A673 (cell line): ENCODE data around the gene ACY1. TPM values are rescaled to one million over a fixed set of nuclear protein-coding genes. Genes with fewer than 3 reads are reported as not detected.

Source experiments
- BruUV-seq: library from RNA; stranded (reverse); fragments of 400-500 nt; replicated peaks from 2 replicates; lab custom pipeline; 2021; lab: Mats Ljungman, UMichigan
- CTCF ChIA-PET: fragments of 300-600 bp; sonication (Branson Sonifier 250); formaldehyde crosslinking; loops from one replicate; lab custom pipeline; 2022; ENCODE audit warnings: antibody characterized with exemption; lab: Charles Lee
- POLR2A ChIA-PET: fragments of 300-600 bp; sonication (Branson Sonifier 250); formaldehyde crosslinking; loops from one replicate; lab custom pipeline; 2022; ENCODE audit warnings: antibody characterized with exemption; ENCODE audit not compliant: low non-redundant PET; lab: Charles Lee
- DNase-seq: peaks from one replicate; pipeline ENCODE4 v3.0.0-alpha.2; 2015; ENCODE audit warnings: low spot score
- H3K27ac ChIP-seq: fragments of 200-600 bp; sonication (generic); 2 replicates; pipeline ENCODE4 v1.5.1; 2016; ENCODE audit warnings: mixed run types, low read depth, mild to moderate bottlenecking, mixed read lengths, antibody characterized with exemption, low read length; ENCODE audit not compliant: poor library complexity, severe bottlenecking
- H3K27me3 ChIP-seq: fragments of 200-600 bp; sonication (generic); replicated peaks from 2 replicates; pipeline ENCODE4 v1.6.1; 2017; ENCODE audit warnings: mixed run types, low read depth, mild to moderate bottlenecking, mixed read lengths, antibody characterized with exemption, low read length; ENCODE audit not compliant: insufficient read depth, poor library complexity
- H3K36me3 ChIP-seq: fragments of 200-600 bp; sonication (generic); 2 replicates; pipeline ENCODE4 v1.6.1; 2016; ENCODE audit warnings: mixed run types, mild to moderate bottlenecking, mixed read lengths, antibody characterized with exemption, low read length; ENCODE audit not compliant: insufficient read depth, poor library complexity, severe bottlenecking
- H3K4me1 ChIP-seq: fragments of 200-600 bp; sonication (generic); 2 replicates; pipeline ENCODE4 v1.6.1; 2017; ENCODE audit warnings: mixed run types, mild to moderate bottlenecking, mixed read lengths, antibody characterized with exemption, low read length; ENCODE audit not compliant: insufficient read depth, poor library complexity, severe bottlenecking
- H3K4me3 ChIP-seq: fragments of 200-600 bp; sonication (generic); 2 replicates; pipeline ENCODE4 v1.5.1; 2016; ENCODE audit warnings: low read depth, mixed run types, mild to moderate bottlenecking, mixed read lengths, low read length; ENCODE audit not compliant: poor library complexity, severe bottlenecking
- H3K9me3 ChIP-seq: fragments of 200-600 bp; sonication (generic); 2 replicates; pipeline ENCODE4 v1.6.1; 2016; ENCODE audit warnings: mixed run types, low read depth, mild to moderate bottlenecking, mixed read lengths, antibody characterized with exemption, low read length; ENCODE audit not compliant: poor library complexity, severe bottlenecking
- EZH2 ChIP-seq: fragments of 200-600 bp; sonication (generic); IDR thresholded peaks from 2 replicates; pipeline ENCODE4 v1.6.1; 2017; ENCODE audit warnings: borderline replicate concordance, low read depth, mild to moderate bottlenecking, mixed read lengths, antibody characterized with exemption, low read length; ENCODE audit not compliant: poor library complexity, severe bottlenecking
- intact Hi-C: fragments of 100-400 bp; cut with micrococcal nuclease; formaldehyde crosslinking; loops from one replicate; pipeline ENCODE4 v1.10.0; 2022; ENCODE audit not compliant: unreplicated experiment
- total RNA-seq: library from RNA; stranded (reverse); gene quantifications from 2 replicates; pipeline ENCODE4 v1.2.3, GENCODE V29; 2021
- TF ChIP-seq, protein P1 (sequence below): fragments of 300-800, 200-600 bp; sonication (generic); conservative IDR thresholded peaks from 2 replicates; pipeline ENCODE4 v1.5.1; 2017; ENCODE audit warnings: low read depth, mild to moderate bottlenecking, antibody characterized with exemption, low read length, moderate library complexity, mixed read lengths

Gene ACY1
- total RNA-seq, 1 experiment from 2014 or later = 6.4 TPM

DNA sequence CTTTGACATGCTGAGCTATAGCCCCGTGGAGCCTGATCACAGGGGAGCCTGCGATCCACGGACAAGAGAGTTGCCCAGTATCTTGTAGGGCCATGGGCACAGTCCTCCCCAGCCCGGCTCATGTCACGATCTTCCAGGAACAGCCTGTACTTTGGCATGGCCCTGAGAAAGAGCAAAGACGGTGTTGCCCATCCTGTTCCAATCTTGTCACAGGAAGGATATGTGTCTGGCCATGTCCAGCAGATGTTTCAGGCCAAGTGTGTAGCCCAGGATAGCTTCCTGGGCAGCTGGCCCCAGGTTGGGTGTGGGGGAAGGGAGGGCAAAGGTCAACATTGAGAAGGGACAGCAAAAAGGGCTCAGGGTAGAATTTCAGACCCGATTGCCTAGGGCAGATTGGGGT lies 29.4 kb downstream of the ACY1 start:
- Histone ChIP-seq H3K27ac (no peak overlapping the region), H3K36me3 (no peaks in the 10 kb centered on the region), H3K27me3 (no peaks in the 10 kb centered on the region), H3K4me1 (no peaks in the 10 kb centered on the region), H3K9me3 (no peaks in the 10 kb centered on the region), H3K4me3 (no peak overlapping the region)
- no TSS peak for BruUV-seq
- ChIA-PET POLR2A (interaction anchor here (0.6 kb wide), 1 partner anchor 29 kb away, joined by 4 read pairs; no protein-coding TSS in a partner anchor), CTCF (no interaction called here)
- DNase-seq = no peak
- intact Hi-C loops = no loop called here
- TF ChIP-seq EZH2 = no peak
- TF ChIP-seq, protein P1, sequence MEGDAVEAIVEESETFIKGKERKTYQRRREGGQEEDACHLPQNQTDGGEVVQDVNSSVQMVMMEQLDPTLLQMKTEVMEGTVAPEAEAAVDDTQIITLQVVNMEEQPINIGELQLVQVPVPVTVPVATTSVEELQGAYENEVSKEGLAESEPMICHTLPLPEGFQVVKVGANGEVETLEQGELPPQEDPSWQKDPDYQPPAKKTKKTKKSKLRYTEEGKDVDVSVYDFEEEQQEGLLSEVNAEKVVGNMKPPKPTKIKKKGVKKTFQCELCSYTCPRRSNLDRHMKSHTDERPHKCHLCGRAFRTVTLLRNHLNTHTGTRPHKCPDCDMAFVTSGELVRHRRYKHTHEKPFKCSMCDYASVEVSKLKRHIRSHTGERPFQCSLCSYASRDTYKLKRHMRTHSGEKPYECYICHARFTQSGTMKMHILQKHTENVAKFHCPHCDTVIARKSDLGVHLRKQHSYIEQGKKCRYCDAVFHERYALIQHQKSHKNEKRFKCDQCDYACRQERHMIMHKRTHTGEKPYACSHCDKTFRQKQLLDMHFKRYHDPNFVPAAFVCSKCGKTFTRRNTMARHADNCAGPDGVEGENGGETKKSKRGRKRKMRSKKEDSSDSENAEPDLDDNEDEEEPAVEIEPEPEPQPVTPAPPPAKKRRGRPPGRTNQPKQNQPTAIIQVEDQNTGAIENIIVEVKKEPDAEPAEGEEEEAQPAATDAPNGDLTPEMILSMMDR = no peak

DNA sequence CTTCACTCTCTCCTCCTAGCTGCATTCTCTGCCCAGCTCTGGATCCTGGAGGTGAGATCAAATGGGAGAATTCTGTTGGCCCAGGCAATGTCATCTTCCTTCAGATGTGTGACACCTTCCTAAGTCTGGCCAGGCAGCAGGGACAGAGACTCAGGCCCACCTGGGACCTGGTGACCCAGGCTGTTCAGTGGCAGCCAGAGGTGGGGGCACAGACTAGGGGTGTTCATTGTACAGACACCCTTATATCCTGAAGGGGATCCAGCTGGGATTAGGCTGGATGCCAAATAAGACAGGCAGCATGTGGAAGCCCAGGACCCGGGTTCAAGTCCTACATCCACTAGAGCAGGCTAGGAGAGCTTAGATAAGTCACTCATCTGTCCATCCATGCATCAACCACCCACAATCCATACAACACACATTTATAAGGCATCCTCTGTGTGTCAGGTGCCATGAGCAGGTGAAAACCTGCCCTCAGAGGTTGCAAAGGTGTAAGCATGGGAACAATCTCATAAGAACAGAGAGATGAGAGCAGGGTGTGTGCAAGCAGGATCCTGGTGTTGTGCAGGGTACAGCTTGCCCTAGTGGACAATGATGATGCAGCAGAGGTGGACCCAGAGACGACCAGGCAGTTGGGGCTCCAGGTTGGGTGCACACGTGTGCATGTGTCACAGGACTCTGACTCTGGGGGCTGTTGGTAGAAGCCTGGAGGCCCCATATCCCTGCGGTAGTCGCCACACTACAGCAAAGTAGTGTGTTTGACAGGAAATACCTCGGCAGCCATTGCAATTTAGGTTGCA lies 30.7 kb downstream of the ACY1 start:
- no peaks in the 10 kb centered on the region for H3K9me3 ChIP-seq
- no TSS peak for BruUV-seq
- no peaks in the 10 kb centered on the region for H3K27me3 ChIP-seq
- H3K36me3 ChIP-seq = no peaks in the 10 kb centered on the region
- DNase-seq = no peak
- no peak for TF ChIP-seq EZH2
- TF ChIP-seq, protein P1 = no peak
- H3K4me1 ChIP-seq = no peaks in the 10 kb centered on the region
- intact Hi-C loops = no loop called here
- no peak overlapping the region for H3K4me3 ChIP-seq
- ChIA-PET POLR2A (interaction anchor here (0.6 kb wide), 1 partner anchor 23 kb away, joined by 3 read pairs; no protein-coding TSS in a partner anchor), CTCF (no interaction called here)
- H3K27ac ChIP-seq = no peak overlapping the region

DNA sequence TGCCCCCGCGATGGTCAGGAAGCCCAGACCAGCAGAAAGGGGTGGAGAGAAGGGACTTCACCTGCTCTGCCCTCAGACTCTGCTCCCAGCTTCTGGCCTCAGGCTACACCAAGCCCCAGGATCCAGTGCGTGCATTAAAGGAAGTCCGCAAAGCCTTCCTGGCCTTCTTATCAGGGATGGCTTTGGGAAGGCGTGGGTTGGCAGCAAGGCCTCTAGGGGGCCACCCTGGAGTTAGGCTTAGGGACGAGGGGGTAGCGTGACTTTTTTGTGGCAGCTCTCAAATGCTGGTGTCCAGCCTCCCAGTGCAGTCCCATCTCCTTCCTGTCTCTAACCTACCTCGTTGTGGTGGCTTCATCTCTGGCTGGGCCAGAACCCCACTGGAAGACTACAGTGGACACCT lies 31.3 kb downstream of the ACY1 start:
- TF ChIP-seq EZH2 = no peak
- TF ChIP-seq, protein P1 = peak; percentile 40; the same call in 1 of the 2 replicates
- H3K4me1 ChIP-seq = no peaks in the 10 kb centered on the region
- POLR2A ChIA-PET = interaction anchor here (0.6 kb wide), 1 partner anchor 24 kb away, joined by 3 read pairs; no protein-coding TSS in a partner anchor
- no peaks in the 10 kb centered on the region for H3K27me3 ChIP-seq
- peak; percentile 47 for DNase-seq
- CTCF ChIA-PET = no interaction called here
- H3K36me3 ChIP-seq = no peaks in the 10 kb centered on the region
- intact Hi-C loops = no loop called here
- no TSS peak for BruUV-seq
- H3K4me3 ChIP-seq = no peak overlapping the region
- no peaks in the 10 kb centered on the region for H3K9me3 ChIP-seq
- no peak overlapping the region for H3K27ac ChIP-seq
